Sigmoid colon (tissue), 7 donors: ENCODE results near the gene CYB5R3. TPM values are rescaled to one million over a fixed set of nuclear protein-coding genes. Genes with fewer than 3 reads are reported as not detected.

Experiments
- DNase-seq: peaks from one replicate; pipeline ENCODE4 v3.0.0-alpha.2; 2019
- H3K27ac ChIP-seq, 4 donors: fragments of 200-600 bp; sonication (generic); one replicate each; pipeline ENCODE4 v1.5.1; 2016 to 2019; ENCODE audit warnings: mild to moderate bottlenecking in 1 of 4
- H3K27me3 ChIP-seq, 3 donors: fragments of 200-600 bp; sonication (generic); one replicate each; pipeline ENCODE4 v1.5.1; 2019; ENCODE audit warnings: mild to moderate bottlenecking in 1 of 3
- H3K36me3 ChIP-seq, 4 donors: fragments of 200-600 bp; sonication (generic); one replicate each; pipeline ENCODE4 v1.5.1; 2016 to 2019
- H3K4me1 ChIP-seq, 4 donors: fragments of 200-600 bp; sonication (generic); one replicate each; pipeline ENCODE4 v1.5.1; 2017 to 2019
- H3K4me3 ChIP-seq, 4 donors: fragments of 200-600 bp; sonication (generic); one replicate each; pipeline ENCODE4 v1.5.1; 2017 to 2019; ENCODE audit warnings: mild to moderate bottlenecking in 2 of 4, moderate library complexity in 1 of 4
- H3K9me3 ChIP-seq, 4 donors: fragments of 200-600 bp in 3 of 4; sonication (generic) in 3 of 4; one replicate each; pipeline versions ENCODE4 v1.5.1 to v1.6.1; 2013 to 2019
- CTCF ChIP-seq, 4 experiments: fragments of 450-650 bp in 3 of 4; fragments of 200-600 bp in 1 of 4; IDR thresholded peaks; one replicate each; pipeline ENCODE4 v1.5.1; 2016 to 2019; ENCODE audit warnings: antibody characterized with exemption in 4 of 4, mild to moderate bottlenecking in 3 of 4, moderate library complexity in 2 of 4
- EP300 ChIP-seq, 4 donors: sonication (generic); formaldehyde crosslinking; IDR thresholded peaks; one replicate each; pipeline ENCODE4 v1.6.1; 2017; ENCODE audit warnings: antibody characterized with exemption in 4 of 4
- POLR2A ChIP-seq, 2 donors: fragments of 450-650 bp; IDR thresholded peaks; one replicate each; pipeline ENCODE4 v1.6.1; 2016; ENCODE audit warnings: antibody characterized with exemption in 2 of 2, mild to moderate bottlenecking in 2 of 2, moderate library complexity in 2 of 2
- POLR2AphosphoS5 ChIP-seq, 4 donors: sonication (generic); formaldehyde crosslinking; IDR thresholded peaks; one replicate each; pipeline ENCODE4 v1.6.1; 2017; ENCODE audit warnings: antibody characterized with exemption in 4 of 4
- WGBS, 2 donors: extraction: QIAGEN DNeasy Blood & Tissue Kit; methylation state at CpG; one replicate each; pipeline ENCODE4 v1.1.7; 2013; 5-methylcytosine and 5-hydroxymethylcytosine counted together
- intact Hi-C: fragments of 100-400 bp; cut with DNase I; formaldehyde crosslinking; loops from one replicate; pipeline ENCODE4 v1.15.1; 2023
- polyA plus RNA-seq, 3 donors: library from polyadenylated mRNA; stranded (reverse); fragments of 200-250 nt; gene quantifications; one replicate each; pipeline ENCODE4 v1.2.3, GENCODE V29; 2013
- total RNA-seq, 4 donors: library from RNA; depleted of rRNA; stranded (reverse); fragments of >200 nt; gene quantifications; one replicate each; pipeline ENCODE4 v1.1.0, GENCODE V29; 2016
- donor health status: healthy with polysubstance abuse.
- donor health status: Bipolar disorder and iron deficiency.
- donor health status: healthy.

CYB5R3 gene
- total RNA-seq (100 to 1,000 TPM in 2 of 4 donors, 10 to 100 TPM in 2; 71.5 to 156 (median 88.6) TPM), polyA plus RNA-seq (100 to 1,000 TPM in 1 of 3 donors, 10 to 100 TPM in 2; 44.9 to 158 (median 78.7) TPM)

GRCh38 chr22:42649246-42650099 is at the start of gene CYB5R3:
CYB5R3 (minus strand) TSS chr22:42649392; CDS start chr22:42649315, 77 bp downstream.
- no peaks in the 10 kb centered on the region for H3K27me3 ChIP-seq
- no peaks in the 10 kb centered on the region for H3K36me3 ChIP-seq
- peaks cover 0 to 49% (median 43%) of the 10 kb centered on the region in 4 donors for H3K4me1 ChIP-seq
- peak within 1 kb of the TSS; percentile 95 to 98 (median 96) for H3K27ac ChIP-seq
- DNase-seq = peak; percentile 92
- intact Hi-C loops = loop anchor here (5.0 to 10.0 kb wide), 3 partner anchors 205 to 538 kb away; partner anchors contain the start of genes ARFGAP3, PACSIN2 and TTLL12
- WGBS, 2 donors = 10 to 11% methylated on average over 81 of the region's 81 CpGs
- H3K4me3 ChIP-seq = peak within 1 kb of the TSS; percentile 95 to 99 (median 97)
- TF ChIP-seq EP300 (IDR thresholded peaks at IDR 0.05) = no peak
- TF ChIP-seq POLR2AphosphoS5 (IDR thresholded peaks at IDR 0.05) = peak; percentile 52 to 63 (median 58)
- TF ChIP-seq POLR2A (IDR thresholded peaks at IDR 0.05) = peak; percentile 31 to 47
- no peak for TF ChIP-seq CTCF (IDR thresholded peaks at IDR 0.05)
- no peaks in the 10 kb centered on the region for H3K9me3 ChIP-seq

DNA sequence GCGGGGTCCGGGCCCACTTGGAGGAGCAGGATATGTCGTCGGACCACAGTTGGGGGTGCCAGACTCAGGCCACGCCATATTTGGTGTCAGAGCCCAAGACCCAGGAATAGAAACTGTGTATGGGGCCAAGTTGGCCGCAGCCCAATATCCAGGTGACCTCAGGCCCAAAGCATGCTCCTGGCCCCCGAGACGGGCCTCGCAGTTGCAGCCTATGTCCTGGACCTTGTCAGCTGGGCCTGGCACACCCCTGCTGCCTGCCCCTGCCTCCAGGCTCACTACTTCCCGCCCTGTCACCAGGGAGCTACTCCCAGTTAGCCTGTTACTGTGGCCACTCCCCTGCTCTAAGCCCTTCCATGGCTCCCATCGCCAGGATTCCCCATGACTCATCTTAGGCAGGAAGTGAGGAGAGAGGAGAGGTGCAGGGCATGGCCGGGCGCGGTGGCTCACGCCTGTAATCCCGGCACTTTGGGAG is 48.4 kb upstream of the CYB5R3 start:
- H3K27me3 ChIP-seq = no peaks in the 10 kb centered on the region
- peak overlapping the region; percentile 85 to 97 (median 92) for H3K27ac ChIP-seq
- H3K9me3 ChIP-seq = no peaks in the 10 kb centered on the region
- WGBS, 2 donors = 38 to 68% methylated on average over 16 of the region's 16 CpGs
- peaks cover 0 to 29% (median 3%) of the 10 kb centered on the region in 4 donors for H3K36me3 ChIP-seq
- peaks cover 0 to 54% (median 54%) of the 10 kb centered on the region in 4 donors for H3K4me1 ChIP-seq
- H3K4me3 ChIP-seq = no peak overlapping the region
- peak; percentile 97 for DNase-seq
- TF ChIP-seq POLR2AphosphoS5 (IDR thresholded peaks at IDR 0.05) (peak; percentile 69 to 94 (median 89)), POLR2A (IDR thresholded peaks at IDR 0.05) (no peak), EP300 (IDR thresholded peaks at IDR 0.05) (peak in 3 of 4 donors; percentile 63 to 87 (median 85)), CTCF (IDR thresholded peaks at IDR 0.05) (no peak)
- intact Hi-C loops = no loop called here

DNA sequence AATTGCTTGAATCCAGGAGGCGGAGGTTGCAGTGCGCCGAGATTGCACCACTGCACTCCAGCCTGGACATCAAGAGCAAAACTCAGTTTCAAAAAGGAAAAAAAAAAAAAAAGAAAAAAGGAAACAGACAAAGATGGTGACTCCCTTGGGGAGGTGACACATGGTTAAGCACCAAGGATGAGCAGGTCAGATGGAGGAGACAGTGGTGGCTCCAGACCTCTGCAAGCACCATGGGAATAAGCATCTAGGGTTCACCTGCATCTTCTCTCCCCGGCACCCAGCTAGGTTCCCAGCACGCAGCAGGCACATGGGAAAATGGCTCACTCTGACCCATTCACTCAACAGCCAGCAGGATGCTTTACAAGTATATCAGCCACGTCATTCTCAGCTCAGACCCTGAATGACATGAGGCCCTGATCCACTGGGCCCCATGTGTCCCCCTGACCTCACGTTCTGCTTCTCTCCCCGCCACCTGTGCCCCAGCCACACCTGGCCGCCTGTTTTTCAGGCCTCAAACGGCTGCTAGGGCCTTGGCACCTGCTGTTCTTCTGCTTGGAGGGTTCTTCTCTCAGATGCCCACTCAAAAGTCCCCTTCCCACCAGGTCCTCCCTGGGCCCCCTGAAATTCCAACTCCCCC is 47.3 kb upstream of the CYB5R3 start:
- Histone ChIP-seq H3K36me3 (peaks cover 0 to 32% (median 3%) of the 10 kb centered on the region in 4 donors), H3K27me3 (no peaks in the 10 kb centered on the region), H3K9me3 (no peaks in the 10 kb centered on the region), H3K27ac (peak overlapping the region; percentile 85 to 97 (median 92)), H3K4me1 (peaks cover 0 to 64% (median 56%) of the 10 kb centered on the region in 4 donors), H3K4me3 (no peak overlapping the region)
- 78 to 91% methylated on average over 10 of the region's 10 CpGs for WGBS, 2 donors
- no peak for TF ChIP-seq POLR2A (IDR thresholded peaks at IDR 0.05)
- TF ChIP-seq EP300 (IDR thresholded peaks at IDR 0.05) = no peak
- TF ChIP-seq CTCF (IDR thresholded peaks at IDR 0.05) = no peak
- no peak for TF ChIP-seq POLR2AphosphoS5 (IDR thresholded peaks at IDR 0.05)
- intact Hi-C loops = no loop called here
- DNase-seq = no peak

GRCh38 chr22:42695294-42695693 is 46.1 kb upstream of the CYB5R3 start:
- 70 to 86% methylated on average over 10 of the region's 10 CpGs for WGBS, 2 donors
- H3K36me3 ChIP-seq = peaks cover 0 to 32% (median 3%) of the 10 kb centered on the region in 4 donors
- no peak for DNase-seq
- H3K4me1 ChIP-seq = peaks cover 0 to 57% (median 55%) of the 10 kb centered on the region in 4 donors
- intact Hi-C loops = no loop called here
- H3K27me3 ChIP-seq = no peaks in the 10 kb centered on the region
- no peaks in the 10 kb centered on the region for H3K9me3 ChIP-seq
- no peak overlapping the region for H3K4me3 ChIP-seq
- H3K27ac ChIP-seq = peak overlapping the region; percentile 85 to 97 (median 92)
- no peak for TF ChIP-seq CTCF (IDR thresholded peaks at IDR 0.05)
- no peak for TF ChIP-seq EP300 (IDR thresholded peaks at IDR 0.05)
- no peak for TF ChIP-seq POLR2A (IDR thresholded peaks at IDR 0.05)
- no peak for TF ChIP-seq POLR2AphosphoS5 (IDR thresholded peaks at IDR 0.05)
